ENCODE measurements around the gene SKOR1.

SKOR1 gene

GRCh38 chr15:67820122-67820991 lies 5.0 kb upstream of the SKOR1 start:
- no peak for DNase-seq

- no peak for DNase-seq
These were observed 4.1 kb upstream of the SKOR1 start for GRCh38 chr15:67820992-67821783.

GRCh38 chr15:67821784-67822440 lies 3.4 kb upstream of the SKOR1 start:
- no peak for DNase-seq

- DNase-seq: no peak
These were observed 2.6 kb upstream of the SKOR1 start for GRCh38 chr15:67822537-67823313.

GRCh38 chr15:67823314-67824196 lies 1.8 kb upstream of the SKOR1 start:
- DNase-seq: no peak

GRCh38 chr15:67824197-67824968 lies 926 bp upstream of the SKOR1 start:
- no peak for DNase-seq

GRCh38 chr15:67825881-67826716 lies 790 bp downstream of the SKOR1 start:
- no peak for DNase-seq

- DNase-seq: no peak
These were observed 1.6 kb downstream of the SKOR1 start for GRCh38 chr15:67826717-67827561.

- DNase-seq: no peak
These were observed 2.4 kb downstream of the SKOR1 start for GRCh38 chr15:67827562-67828277.

- DNase-seq: no peak
These were observed 3.1 kb downstream of the SKOR1 start for GRCh38 chr15:67828278-67828968.

- DNase-seq: no peak
These were observed 3.8 kb downstream of the SKOR1 start for GRCh38 chr15:67828969-67829646.

GRCh38 chr15:67829647-67830504 lies 4.6 kb downstream of the SKOR1 start:
- DNase-seq: no peak

GRCh38 chr15:67831363-67831762 lies 6.1 kb downstream of the SKOR1 start:
- DNase-seq: no peak

GRCh38 chr15:67832031-67832551 lies 6.8 kb downstream of the SKOR1 start:
- DNase-seq: no peak

- DNase-seq: no peak
These were observed 7.8 kb downstream of the SKOR1 start for GRCh38 chr15:67832897-67833709.
